Islet precursor cell (in vitro differentiated cells): ENCODE measurements around the gene MICAL2.

Source experiments
- DNase-seq: peaks from one replicate; pipeline ENCODE4 v3.0.0-alpha.2; 2018

MICAL2 gene

GRCh38 chr11:12079726-12080556 is 30.4 kb upstream of the MICAL2 start:
- peak; percentile 97 for DNase-seq

- DNase-seq: peak; percentile 50
Measured at GRCh38 chr11:12083380-12083779, 27.0 kb upstream of the MICAL2 start.

GRCh38 chr11:12084256-12084655 is 26.1 kb upstream of the MICAL2 start:
- no peak for DNase-seq

GRCh38 chr11:12085371-12086251 is 24.8 kb upstream of the MICAL2 start:
- DNase-seq: peak; percentile 46

- DNase-seq: peak; percentile 87
Measured at GRCh38 chr11:12086271-12087074, 23.9 kb upstream of the MICAL2 start.

GRCh38 chr11:12087075-12088004 is 23.1 kb upstream of the MICAL2 start:
- DNase-seq: peak; percentile 60

- DNase-seq: peak; percentile 58
Measured at GRCh38 chr11:12088047-12088481, 22.3 kb upstream of the MICAL2 start.

GRCh38 chr11:12088531-12088930 is 21.9 kb upstream of the MICAL2 start:
- peak; percentile 40 for DNase-seq

GRCh38 chr11:12089041-12089440 is 21.3 kb upstream of the MICAL2 start:
- DNase-seq: peak; percentile 71

- peak; percentile 39 for DNase-seq
Measured at GRCh38 chr11:12089473-12089872, 20.9 kb upstream of the MICAL2 start.

GRCh38 chr11:12090061-12090591 is 20.3 kb upstream of the MICAL2 start:
- peak; percentile 76 for DNase-seq

GRCh38 chr11:12090761-12091258 is 19.6 kb upstream of the MICAL2 start:
- peak; percentile 79 for DNase-seq

- DNase-seq: no peak
Measured at GRCh38 chr11:12091956-12092558, 18.3 kb upstream of the MICAL2 start.

GRCh38 chr11:12092714-12093113 is 17.7 kb upstream of the MICAL2 start:
- no peak for DNase-seq

- no peak for DNase-seq
Measured at GRCh38 chr11:12094872-12095800, 15.3 kb upstream of the MICAL2 start.

GRCh38 chr11:12097219-12097618 is 13.2 kb upstream of the MICAL2 start:
- DNase-seq: no peak

- no peak for DNase-seq
Measured at GRCh38 chr11:12098601-12099000, 11.8 kb upstream of the MICAL2 start.

GRCh38 chr11:12099132-12099873 is 11.1 kb upstream of the MICAL2 start:
- no peak for DNase-seq

GRCh38 chr11:12100429-12100828 is 10.0 kb upstream of the MICAL2 start:
- no peak for DNase-seq
